ENCODE data around the gene TSC22D3.

TSC22D3 gene

DNA sequence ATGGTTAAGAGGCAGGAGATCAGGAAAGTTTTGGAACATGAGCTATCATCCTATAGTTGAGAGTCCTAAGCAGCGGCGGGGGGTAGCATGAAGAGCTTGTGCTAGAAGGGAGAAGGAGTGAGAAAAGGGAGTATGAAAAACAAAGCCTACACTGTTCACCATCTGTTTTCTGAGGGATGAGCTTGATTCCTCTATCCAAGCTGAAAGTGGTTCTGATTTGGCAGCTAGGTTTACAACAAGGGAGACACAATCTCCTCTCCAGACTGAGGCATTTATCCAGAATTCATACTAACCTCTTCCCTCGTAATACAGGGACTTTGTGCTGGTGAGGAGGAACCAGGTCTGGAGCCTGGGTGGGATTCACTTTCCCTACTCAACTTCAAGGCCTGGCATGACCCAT is 23.5 kb downstream of the TSC22D3 start:
- TF ChIP-seq, protein P1, sequence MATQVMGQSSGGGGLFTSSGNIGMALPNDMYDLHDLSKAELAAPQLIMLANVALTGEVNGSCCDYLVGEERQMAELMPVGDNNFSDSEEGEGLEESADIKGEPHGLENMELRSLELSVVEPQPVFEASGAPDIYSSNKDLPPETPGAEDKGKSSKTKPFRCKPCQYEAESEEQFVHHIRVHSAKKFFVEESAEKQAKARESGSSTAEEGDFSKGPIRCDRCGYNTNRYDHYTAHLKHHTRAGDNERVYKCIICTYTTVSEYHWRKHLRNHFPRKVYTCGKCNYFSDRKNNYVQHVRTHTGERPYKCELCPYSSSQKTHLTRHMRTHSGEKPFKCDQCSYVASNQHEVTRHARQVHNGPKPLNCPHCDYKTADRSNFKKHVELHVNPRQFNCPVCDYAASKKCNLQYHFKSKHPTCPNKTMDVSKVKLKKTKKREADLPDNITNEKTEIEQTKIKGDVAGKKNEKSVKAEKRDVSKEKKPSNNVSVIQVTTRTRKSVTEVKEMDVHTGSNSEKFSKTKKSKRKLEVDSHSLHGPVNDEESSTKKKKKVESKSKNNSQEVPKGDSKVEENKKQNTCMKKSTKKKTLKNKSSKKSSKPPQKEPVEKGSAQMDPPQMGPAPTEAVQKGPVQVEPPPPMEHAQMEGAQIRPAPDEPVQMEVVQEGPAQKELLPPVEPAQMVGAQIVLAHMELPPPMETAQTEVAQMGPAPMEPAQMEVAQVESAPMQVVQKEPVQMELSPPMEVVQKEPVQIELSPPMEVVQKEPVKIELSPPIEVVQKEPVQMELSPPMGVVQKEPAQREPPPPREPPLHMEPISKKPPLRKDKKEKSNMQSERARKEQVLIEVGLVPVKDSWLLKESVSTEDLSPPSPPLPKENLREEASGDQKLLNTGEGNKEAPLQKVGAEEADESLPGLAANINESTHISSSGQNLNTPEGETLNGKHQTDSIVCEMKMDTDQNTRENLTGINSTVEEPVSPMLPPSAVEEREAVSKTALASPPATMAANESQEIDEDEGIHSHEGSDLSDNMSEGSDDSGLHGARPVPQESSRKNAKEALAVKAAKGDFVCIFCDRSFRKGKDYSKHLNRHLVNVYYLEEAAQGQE (IDR thresholded peaks at IDR 0.05; ENCODE audit: insufficient read depth in 1 of 2, low read depth in 2 of 2, low read length in 2 of 2): no peak
- TF ChIP-seq POLR2AphosphoS5 (IDR thresholded peaks at IDR 0.05; ENCODE audit: low read depth, low read length) (no peak), SIN3A (IDR thresholded peaks at IDR 0.05; ENCODE audit: borderline replicate concordance, insufficient read depth, low read length) (no peak), TAF1 (IDR thresholded peaks at IDR 0.05; ENCODE audit: borderline replicate concordance, insufficient read depth, low read length) (no peak), FOXP2 (optimal IDR thresholded peaks at IDR 0.05; ENCODE audit: borderline replicate concordance, extremely low read depth, extremely low read length, insufficient read depth) (no peak)

DNA sequence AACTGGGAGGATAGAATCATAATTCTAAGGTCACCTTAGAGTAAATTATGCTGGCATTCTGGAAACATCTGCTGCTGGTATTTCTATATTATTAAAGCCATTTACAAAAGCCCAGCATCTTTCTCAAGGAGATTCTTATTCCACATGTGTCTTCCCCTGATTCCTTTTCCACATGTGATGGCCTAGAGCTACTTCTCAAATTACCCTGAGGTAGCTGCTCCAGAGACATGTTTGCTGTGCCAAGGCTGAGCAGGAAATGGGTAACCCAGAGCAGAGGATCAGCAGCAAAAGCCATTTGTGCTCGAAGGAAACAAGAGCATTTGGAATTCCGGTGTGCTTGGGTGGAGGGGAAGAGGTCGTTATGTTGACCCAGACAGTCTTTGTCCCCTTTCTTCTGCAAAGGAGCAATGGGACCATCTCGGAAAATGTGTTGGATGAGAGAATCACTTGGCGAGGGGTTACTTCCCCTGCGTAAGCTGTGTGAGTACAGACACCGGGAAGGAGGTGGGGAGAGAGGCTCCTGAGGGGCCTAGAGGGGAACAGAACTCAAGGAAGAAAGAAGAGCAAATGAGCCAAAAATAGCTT is 24.6 kb downstream of the TSC22D3 start:
- no peak for TF ChIP-seq FOXP2 (optimal IDR thresholded peaks at IDR 0.05; ENCODE audit: borderline replicate concordance, extremely low read depth, extremely low read length, insufficient read depth)

DNA sequence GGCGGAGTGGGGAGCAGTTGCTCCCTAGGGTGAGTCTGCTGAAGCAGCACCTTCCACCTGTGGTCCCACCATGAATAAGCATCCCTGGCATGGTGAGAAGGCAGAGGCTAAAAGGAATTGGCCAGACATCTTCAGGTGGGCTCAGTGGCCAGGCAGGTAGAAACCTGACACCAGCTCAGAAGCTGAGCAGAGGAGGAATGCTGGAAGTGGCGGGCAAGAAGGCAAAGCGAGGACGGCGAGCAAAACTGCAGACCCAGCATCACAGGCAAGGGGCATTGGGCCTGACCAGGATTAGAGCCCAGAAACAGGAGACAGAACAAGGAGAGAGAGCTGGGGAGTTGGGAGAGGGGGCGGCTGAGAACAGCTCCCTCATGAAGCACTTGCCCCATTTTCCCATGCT is 25.3 kb downstream of the TSC22D3 start:
- TF ChIP-seq, protein P1 (IDR thresholded peaks at IDR 0.05; ENCODE audit: insufficient read depth in 1 of 2, low read depth in 2 of 2, low read length in 2 of 2): no peak
- no peak for TF ChIP-seq FOXP2 (optimal IDR thresholded peaks at IDR 0.05; ENCODE audit: borderline replicate concordance, extremely low read depth, extremely low read length, insufficient read depth)
- no peak for TF ChIP-seq TAF1 (IDR thresholded peaks at IDR 0.05; ENCODE audit: borderline replicate concordance, insufficient read depth, low read length)
- no peak for TF ChIP-seq POLR2AphosphoS5 (IDR thresholded peaks at IDR 0.05; ENCODE audit: low read depth, low read length)
- TF ChIP-seq SIN3A (IDR thresholded peaks at IDR 0.05; ENCODE audit: borderline replicate concordance, insufficient read depth, low read length): no peak

DNA sequence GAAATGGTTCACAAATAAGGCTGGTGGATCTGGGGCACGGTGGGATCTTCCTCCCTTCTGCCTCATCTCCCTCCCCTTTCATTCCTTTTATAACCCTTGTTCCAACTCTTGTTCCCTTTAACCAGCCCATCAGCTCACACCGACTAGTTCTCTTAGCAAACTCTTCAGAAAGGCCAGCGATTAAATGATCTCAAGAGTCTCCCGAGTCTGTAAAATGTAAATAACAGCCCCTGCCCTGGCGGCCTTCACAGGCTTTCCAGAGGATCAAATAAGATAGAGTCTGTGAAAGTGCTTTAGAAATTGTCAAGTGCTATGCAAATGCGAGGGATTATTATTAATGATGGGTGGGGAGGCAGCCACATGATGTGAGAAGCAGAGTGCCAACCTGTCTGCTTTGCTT is 27.1 kb downstream of the TSC22D3 start:
- no peak for TF ChIP-seq FOXP2 (optimal IDR thresholded peaks at IDR 0.05; ENCODE audit: borderline replicate concordance, extremely low read depth, extremely low read length, insufficient read depth)
- TF ChIP-seq SIN3A (IDR thresholded peaks at IDR 0.05; ENCODE audit: borderline replicate concordance, insufficient read depth, low read length): no peak
- TF ChIP-seq, protein P1 (IDR thresholded peaks at IDR 0.05; ENCODE audit: insufficient read depth in 1 of 2, low read depth in 2 of 2, low read length in 2 of 2): no peak
- no peak for TF ChIP-seq POLR2AphosphoS5 (IDR thresholded peaks at IDR 0.05; ENCODE audit: low read depth, low read length)
- TF ChIP-seq TAF1 (IDR thresholded peaks at IDR 0.05; ENCODE audit: borderline replicate concordance, insufficient read depth, low read length): no peak

DNA sequence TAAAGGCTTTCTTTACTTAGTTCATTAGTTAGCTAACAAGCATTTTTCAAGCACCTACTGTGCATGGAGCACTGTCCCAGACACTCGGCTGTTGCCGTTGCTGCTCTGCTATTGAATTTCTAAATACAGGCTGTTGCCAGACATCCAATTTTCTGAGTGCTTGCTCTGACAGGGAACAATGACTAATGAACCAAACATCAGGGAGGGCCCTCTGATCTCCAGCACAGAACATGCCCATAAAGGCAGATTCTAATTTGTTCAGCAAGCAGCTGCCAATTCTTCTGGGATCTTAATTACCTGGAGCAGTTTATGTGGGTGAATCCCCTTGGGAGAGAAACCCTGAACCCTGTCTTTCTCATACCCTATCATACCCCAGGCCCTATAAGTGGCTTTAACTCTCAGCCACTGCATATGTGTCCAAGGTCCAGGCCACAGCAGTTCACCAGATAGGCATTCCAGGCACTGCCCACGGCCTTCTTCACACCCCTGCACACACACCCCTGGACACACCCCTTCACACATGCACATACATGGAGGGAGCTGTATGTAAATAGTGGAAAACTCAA is 27.9 kb downstream of the TSC22D3 start:
- TF ChIP-seq TAF1 (IDR thresholded peaks at IDR 0.05; ENCODE audit: borderline replicate concordance, insufficient read depth, low read length) (no peak), POLR2AphosphoS5 (IDR thresholded peaks at IDR 0.05; ENCODE audit: low read depth, low read length) (no peak), SIN3A (IDR thresholded peaks at IDR 0.05; ENCODE audit: borderline replicate concordance, insufficient read depth, low read length) (no peak), FOXP2 (optimal IDR thresholded peaks at IDR 0.05; ENCODE audit: borderline replicate concordance, extremely low read depth, extremely low read length, insufficient read depth) (no peak)
- TF ChIP-seq, protein P1 (IDR thresholded peaks at IDR 0.05; ENCODE audit: insufficient read depth in 1 of 2, low read depth in 2 of 2, low read length in 2 of 2): no peak

Measured in PFSK-1 (cell line).